NB4 (cell line): ENCODE data around the gene WASHC4.

Experiments used
- DNase-seq: peaks from one replicate; pipeline ENCODE4 v3.0.0; 2010; ENCODE audit warnings: low read depth
- H3K4me3 ChIP-seq: one replicate; pipeline ENCODE4 v1.5.1; 2011; ENCODE audit warnings: mild to moderate bottlenecking, low read depth, low read length, moderate library complexity
- CTCF ChIP-seq: IDR thresholded peaks from one replicate; pipeline ENCODE4 v1.5.1; 2012; ENCODE audit warnings: low read depth, low read length
- MAX ChIP-seq: IDR thresholded peaks from 2 replicates; pipeline ENCODE4 v1.6.1; 2011; ENCODE audit warnings: low read depth, low read length
- MYC ChIP-seq: IDR thresholded peaks from 2 replicates; pipeline ENCODE4 v1.6.1; 2011; ENCODE audit warnings: low read depth, low read length
- POLR2A ChIP-seq: IDR thresholded peaks from 2 replicates; pipeline ENCODE4 v1.6.1; 2011; ENCODE audit warnings: mild to moderate bottlenecking; ENCODE audit not compliant: insufficient read length; ENCODE audit errors: extremely low read depth

WASHC4 gene

GRCh38 chr12:105071981-105072380, 35.5 kb upstream of the WASHC4 start:
- no peak overlapping the region for H3K4me3 ChIP-seq
- DNase-seq = no peak
- TF ChIP-seq MAX = no peak
- no peak for TF ChIP-seq POLR2A
- TF ChIP-seq CTCF = no peak
- no peak for TF ChIP-seq MYC

- H3K4me3 ChIP-seq = no peak overlapping the region
- no peak for DNase-seq
- TF ChIP-seq POLR2A (no peak), MYC (no peak)
Observed at GRCh38 chr12:105072888-105073488, 34.5 kb upstream of the WASHC4 start.

- no peak for DNase-seq
- TF ChIP-seq MAX (no peak), MYC (no peak), POLR2A (no peak), CTCF (no peak)
- H3K4me3 ChIP-seq = no peak overlapping the region
Observed at GRCh38 chr12:105076098-105076497, 31.4 kb upstream of the WASHC4 start.

- TF ChIP-seq MAX (no peak), POLR2A (no peak), MYC (no peak), CTCF (no peak)
- no peak for DNase-seq
- no peak overlapping the region for H3K4me3 ChIP-seq
Observed at GRCh38 chr12:105076913-105077312, 30.6 kb upstream of the WASHC4 start.

GRCh38 chr12:105077435-105077834, 30.1 kb upstream of the WASHC4 start:
- no peak overlapping the region for H3K4me3 ChIP-seq
- no peak for TF ChIP-seq MAX
- TF ChIP-seq MYC = no peak
- no peak for TF ChIP-seq POLR2A
- TF ChIP-seq CTCF = no peak
- DNase-seq = no peak

- no peak for TF ChIP-seq MYC
- TF ChIP-seq MAX = no peak
- no peak for TF ChIP-seq CTCF
- TF ChIP-seq POLR2A = no peak
- no peak overlapping the region for H3K4me3 ChIP-seq
- no peak for DNase-seq
Observed at GRCh38 chr12:105078712-105079570, 28.6 kb upstream of the WASHC4 start.
